GM18909 (cell line): Measurements from ENCODE around the gene PLD5.
"Not testable (repeated sequence)": the region's sequence is repeated elsewhere in the genome, so short reads cannot be mapped to it uniquely, and the experiment has no call there.

Source experiments
- ATAC-seq: cut with Tn5 transposase; IDR thresholded peaks from one replicate; pipeline ENCODE4 v1.9.1; 2021; ENCODE audit warnings: mild to moderate bottlenecking; ENCODE audit not compliant: unreplicated experiment, poor library complexity

The PLD5 gene

GRCh38 chr1:242308681-242309080, 215.8 kb downstream of the PLD5 start:
- not testable (repeated sequence) for ATAC-seq

GRCh38 chr1:242293781-242294180, 230.7 kb downstream of the PLD5 start:
- ATAC-seq, result not testable (repeated sequence)

- ATAC-seq, result not testable (repeated sequence)
Measured at GRCh38 chr1:242288067-242288466, 236.4 kb downstream of the PLD5 start.

- not testable (repeated sequence) for ATAC-seq
Measured at GRCh38 chr1:242282758-242283485, 241.6 kb downstream of the PLD5 start.

- not testable (repeated sequence) for ATAC-seq
Measured at GRCh38 chr1:242278406-242278805, 246.1 kb downstream of the PLD5 start.

GRCh38 chr1:242276769-242277168, 247.7 kb downstream of the PLD5 start:
- not testable (repeated sequence) for ATAC-seq

- not testable (repeated sequence) for ATAC-seq
Measured at GRCh38 chr1:242267004-242267403, 257.5 kb downstream of the PLD5 start.

- not testable (repeated sequence) for ATAC-seq
Measured at GRCh38 chr1:242264419-242264818, 260.1 kb downstream of the PLD5 start.

GRCh38 chr1:242245255-242245654, 279.2 kb downstream of the PLD5 start:
- ATAC-seq, result no peak

GRCh38 chr1:242243472-242243871, 281.0 kb downstream of the PLD5 start:
- peak; percentile 95 for ATAC-seq

- peak; percentile 4 for ATAC-seq
Measured at GRCh38 chr1:242242983-242243382, 281.5 kb downstream of the PLD5 start.

GRCh38 chr1:242241936-242242335, 282.6 kb downstream of the PLD5 start:
- no peak for ATAC-seq

GRCh38 chr1:242240691-242241090, 283.8 kb downstream of the PLD5 start:
- no peak for ATAC-seq

- no peak for ATAC-seq
Measured at GRCh38 chr1:242240077-242240476, 284.4 kb downstream of the PLD5 start.

- ATAC-seq, result no peak
Measured at GRCh38 chr1:242239398-242239797, 285.1 kb downstream of the PLD5 start.

GRCh38 chr1:242237051-242237450, 287.4 kb downstream of the PLD5 start:
- ATAC-seq, result no peak

GRCh38 chr1:242228991-242229390, 295.5 kb downstream of the PLD5 start:
- no peak for ATAC-seq

GRCh38 chr1:242225767-242226573, 298.5 kb downstream of the PLD5 start:
- no peak for ATAC-seq

- not testable (repeated sequence) for ATAC-seq
Measured at GRCh38 chr1:242224878-242225766, 299.4 kb downstream of the PLD5 start.

GRCh38 chr1:242224461-242224860, 300.0 kb downstream of the PLD5 start:
- ATAC-seq, result no peak
